Stimulated activated naive CD4-positive, alpha-beta T cell (primary cell): ENCODE measurements around the gene TUBB4B.
"Not testable (repeated sequence)": the region's sequence is repeated elsewhere in the genome, so short reads cannot be mapped to it uniquely, and the experiment has no call there.

Source experiments
- DNase-seq, 6 experiments: peaks; one replicate each; lab custom pipeline; 2025; lab: John Stamatoyannopoulos, UW

Gene TUBB4B

DNA sequence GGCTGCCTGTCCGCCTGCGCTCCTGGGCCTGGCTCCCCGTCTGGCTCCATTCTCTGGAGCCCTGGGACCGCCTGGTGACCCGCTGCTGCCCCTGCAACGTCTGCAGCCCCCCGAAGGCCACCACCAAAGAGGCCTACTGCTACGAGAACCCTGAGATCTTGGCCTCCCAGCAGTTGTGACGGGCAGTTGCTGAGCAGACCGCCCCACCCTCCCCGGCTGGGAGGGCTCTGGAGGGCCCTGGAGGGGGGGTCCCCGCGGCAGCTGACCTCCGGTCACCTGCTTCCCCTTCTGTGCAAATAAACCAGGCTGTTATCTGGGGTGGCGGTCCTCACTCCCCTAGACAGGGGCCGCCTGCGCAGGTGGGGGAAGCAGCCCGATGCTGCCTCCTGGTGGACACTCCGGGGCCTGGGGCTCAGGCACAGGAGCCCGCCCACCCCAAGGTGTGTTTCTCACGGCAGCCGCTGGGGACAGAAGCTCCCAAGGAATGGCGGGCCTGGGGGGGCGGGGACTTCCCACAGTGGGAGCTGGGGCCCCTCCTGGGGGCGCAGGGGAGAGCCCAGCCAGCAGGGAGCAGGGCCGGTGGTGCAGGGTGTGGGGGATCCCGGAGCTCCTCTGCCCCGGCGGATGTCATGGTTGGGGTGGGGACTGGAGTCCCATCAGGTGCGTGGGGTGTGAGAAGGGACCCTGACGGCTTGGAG is 4.7 kb upstream of the TUBB4B start:
- DNase-seq: peak; percentile 71 to 91 (median 87)

DNA sequence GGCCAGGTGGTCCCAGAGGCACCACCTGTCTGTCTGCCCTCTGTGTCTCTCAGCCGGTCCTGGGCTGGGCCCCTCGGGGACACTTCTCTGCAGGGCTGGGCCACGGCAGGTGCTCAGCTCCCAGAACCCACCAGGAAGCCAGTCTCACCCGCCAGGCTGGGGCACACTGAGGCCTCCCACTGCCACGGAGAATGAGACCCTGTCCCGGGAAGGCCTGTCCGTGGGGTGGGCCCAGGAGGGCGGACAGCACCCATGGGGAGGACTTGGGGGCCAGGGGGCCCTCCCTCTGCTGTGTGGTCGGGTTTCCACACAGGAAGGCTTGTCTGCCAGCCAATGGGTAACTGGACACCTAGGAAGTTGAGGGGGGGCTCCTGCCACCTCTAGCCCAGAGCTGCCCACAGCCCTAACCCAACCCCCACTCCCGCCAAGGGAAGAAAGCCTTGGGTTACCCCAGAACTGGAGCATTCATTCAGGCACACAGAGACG is 4.1 kb upstream of the TUBB4B start:
- DNase-seq: no peak

DNA sequence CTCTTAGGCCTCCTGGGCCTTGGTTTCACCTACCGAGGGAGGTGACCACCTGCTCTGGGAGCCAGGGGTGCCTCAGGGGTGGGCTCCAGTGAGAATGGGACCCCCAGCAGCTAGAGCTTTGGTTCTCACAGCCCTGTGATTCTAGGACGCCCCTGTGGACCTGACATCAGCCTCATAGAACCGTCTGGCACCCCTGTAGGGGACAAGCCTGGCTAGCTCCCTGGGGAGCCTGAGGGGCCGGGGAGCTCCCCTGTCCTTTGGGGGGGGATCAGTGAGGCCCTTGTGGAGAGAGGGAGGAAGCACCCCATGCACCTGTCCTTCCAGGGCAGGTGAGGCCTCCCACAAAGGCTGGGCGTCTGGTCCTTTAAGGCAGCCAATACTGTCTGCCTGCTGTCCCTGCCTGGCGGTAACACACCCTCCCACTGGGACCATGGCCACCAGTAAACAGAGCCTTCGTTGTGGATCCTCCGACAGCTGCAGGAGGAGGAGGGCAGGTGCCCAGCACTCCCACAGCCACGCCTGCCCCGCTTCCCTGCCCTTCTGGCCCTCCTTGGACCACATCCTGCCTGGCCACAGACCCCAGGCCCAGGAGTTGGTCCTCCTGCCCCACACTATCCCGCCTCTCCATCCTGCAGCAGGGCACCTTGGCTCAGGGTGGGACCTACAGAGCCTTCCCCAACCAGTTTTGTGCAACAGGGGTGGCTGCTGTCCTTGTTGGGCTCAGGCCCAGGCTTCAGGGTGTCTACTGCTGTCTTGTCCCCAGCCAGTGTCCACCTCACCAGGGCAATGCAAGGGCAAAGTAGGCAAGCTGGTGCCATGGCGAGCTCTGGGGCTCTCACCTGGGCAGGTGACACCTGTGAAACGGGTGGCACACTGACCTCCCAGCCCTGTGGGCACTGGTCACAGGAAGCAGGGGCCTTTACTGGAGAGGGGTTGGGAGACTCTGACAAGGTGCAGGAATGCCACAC is 3.0 kb upstream of the TUBB4B start:
- no peak for DNase-seq

DNA sequence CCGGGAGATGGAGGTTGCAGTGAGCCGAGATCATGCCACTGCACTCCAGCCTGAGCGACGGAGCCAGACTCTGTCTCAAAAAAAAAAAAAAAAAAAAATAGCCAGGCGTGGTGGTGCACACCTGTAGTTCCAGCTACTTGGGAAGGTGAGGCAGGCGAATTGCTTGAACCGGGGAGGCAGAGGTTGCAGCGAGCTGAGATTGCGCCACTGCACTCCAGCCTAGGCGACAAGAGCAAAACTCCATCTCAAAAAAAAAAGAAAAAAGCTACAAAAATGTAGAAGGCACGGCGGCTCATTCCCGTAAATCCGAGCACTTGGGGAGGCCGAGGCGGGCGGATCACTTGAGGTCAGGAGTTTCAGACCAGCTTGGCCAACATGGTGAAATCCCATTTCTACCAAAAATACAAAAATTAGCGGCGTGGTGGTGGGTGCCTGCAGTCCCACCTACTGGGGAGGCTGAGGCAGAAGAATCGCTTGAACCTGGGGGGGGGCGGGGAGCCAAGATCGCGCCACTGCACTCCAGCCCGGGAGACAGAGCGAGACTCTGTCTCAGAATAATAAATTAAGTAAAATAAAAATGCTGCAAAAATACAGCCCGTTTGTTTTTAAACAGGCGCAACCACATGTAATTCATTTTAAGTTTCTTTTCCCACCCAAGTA is 1.4 kb upstream of the TUBB4B start:
- not testable (repeated sequence) for DNase-seq

DNA sequence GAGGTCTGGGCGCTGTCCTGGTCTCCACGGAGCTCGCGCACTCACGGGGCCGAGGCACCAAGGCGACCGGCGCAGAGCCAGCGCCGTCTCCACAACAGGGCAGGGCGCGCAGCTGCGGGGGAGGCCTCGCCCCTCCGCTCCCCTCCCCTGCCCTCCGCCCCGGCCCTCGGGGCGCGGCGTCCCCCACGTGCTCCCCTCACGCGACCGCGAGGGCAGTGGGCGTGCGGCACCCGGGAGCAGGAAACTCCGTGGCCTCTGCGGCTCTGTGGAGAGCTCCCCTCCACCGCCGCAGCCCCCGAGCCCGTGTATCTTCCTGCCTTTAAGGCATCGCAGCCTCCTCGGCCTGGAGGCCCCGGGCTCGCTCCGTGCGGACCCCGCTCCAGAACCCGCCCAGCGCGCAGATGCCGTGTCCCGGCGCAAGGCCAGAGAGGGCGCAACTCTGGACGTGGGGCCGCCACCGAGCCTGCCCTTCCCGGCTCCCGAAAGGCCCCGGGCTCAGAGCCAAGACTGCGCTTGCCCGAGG is 708 bp upstream of the TUBB4B start:
- peak in 4 of 6 experiments; percentile 68 to 83 (median 74) for DNase-seq

DNA sequence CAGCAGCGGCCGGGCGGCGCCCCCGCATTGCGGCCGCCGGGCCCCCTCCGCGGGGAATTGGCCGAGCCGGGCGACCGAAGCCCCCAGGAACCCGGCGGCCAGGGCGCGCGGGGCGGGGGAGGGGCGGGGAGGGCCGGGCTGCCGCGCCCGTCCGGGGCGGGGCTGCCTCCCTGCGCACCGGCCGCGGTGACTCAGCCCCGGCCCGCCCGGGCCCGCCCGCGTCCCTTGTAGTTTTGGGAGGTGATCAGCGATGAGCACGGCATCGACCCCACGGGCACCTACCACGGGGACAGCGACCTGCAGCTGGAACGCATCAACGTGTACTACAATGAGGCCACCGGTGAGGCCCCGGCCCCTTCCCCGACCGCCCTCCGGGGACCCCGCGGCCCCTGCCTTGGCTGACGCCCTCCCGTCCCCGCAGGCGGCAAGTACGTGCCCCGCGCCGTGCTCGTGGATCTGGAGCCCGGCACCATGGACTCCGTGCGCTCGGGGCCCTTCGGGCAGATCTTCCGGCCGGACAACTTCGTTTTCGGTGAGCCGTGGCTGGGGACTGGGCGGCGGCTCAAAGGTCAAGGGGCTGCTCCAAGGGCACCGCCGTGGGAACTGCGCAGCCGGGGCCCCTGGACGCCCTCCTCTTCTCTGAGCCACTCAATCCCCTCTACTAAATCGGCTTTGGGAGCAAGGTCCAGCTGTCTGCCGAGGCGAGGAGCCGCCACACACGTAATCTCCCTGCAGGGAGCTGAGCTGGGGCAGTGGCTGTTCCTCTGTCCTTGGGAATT is 592 bp downstream of the TUBB4B start:
- DNase-seq: peak in 4 of 6 experiments; percentile 44 to 71 (median 57)

DNA sequence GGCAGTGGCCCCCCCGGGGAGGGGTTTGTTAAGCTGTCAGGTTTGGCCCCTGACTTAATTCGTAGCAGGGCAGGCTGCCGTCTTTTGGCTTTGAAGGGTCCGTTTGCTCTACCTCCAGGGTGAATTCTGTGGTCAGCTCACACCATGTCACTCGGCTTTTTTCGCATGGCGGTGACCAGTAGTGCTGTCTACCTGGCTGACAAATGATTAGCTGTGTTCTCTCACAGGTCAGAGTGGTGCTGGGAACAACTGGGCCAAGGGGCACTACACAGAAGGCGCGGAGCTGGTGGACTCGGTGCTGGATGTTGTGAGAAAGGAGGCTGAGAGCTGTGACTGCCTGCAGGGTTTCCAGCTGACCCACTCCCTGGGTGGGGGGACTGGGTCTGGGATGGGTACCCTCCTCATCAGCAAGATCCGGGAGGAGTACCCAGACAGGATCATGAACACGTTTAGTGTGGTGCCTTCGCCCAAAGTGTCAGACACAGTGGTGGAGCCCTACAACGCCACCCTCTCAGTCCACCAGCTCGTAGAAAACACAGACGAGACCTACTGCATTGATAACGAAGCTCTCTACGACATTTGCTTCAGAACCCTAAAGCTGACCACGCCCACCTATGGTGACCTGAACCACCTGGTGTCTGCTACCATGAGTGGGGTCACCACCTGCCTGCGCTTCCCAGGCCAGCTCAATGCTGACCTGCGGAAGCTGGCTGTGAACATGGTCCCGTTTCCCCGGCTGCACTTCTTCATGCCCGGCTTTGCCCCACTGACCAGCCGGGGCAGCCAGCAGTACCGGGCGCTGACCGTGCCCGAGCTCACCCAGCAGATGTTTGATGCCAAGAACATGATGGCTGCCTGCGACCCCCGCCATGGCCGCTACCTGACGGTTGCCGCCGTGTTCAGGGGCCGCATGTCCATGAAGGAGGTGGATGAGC is 1.4 kb downstream of the TUBB4B start:
- no peak for DNase-seq

DNA sequence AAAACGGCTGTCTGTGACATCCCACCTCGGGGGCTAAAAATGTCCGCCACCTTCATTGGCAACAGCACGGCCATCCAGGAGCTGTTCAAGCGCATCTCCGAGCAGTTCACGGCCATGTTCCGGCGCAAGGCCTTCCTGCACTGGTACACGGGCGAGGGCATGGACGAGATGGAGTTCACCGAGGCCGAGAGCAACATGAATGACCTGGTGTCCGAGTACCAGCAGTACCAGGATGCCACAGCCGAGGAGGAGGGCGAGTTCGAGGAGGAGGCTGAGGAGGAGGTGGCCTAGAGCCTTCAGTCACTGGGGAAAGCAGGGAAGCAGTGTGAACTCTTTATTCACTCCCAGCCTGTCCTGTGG is 2.2 kb downstream of the TUBB4B start:
- DNase-seq: not testable (repeated sequence)

DNA sequence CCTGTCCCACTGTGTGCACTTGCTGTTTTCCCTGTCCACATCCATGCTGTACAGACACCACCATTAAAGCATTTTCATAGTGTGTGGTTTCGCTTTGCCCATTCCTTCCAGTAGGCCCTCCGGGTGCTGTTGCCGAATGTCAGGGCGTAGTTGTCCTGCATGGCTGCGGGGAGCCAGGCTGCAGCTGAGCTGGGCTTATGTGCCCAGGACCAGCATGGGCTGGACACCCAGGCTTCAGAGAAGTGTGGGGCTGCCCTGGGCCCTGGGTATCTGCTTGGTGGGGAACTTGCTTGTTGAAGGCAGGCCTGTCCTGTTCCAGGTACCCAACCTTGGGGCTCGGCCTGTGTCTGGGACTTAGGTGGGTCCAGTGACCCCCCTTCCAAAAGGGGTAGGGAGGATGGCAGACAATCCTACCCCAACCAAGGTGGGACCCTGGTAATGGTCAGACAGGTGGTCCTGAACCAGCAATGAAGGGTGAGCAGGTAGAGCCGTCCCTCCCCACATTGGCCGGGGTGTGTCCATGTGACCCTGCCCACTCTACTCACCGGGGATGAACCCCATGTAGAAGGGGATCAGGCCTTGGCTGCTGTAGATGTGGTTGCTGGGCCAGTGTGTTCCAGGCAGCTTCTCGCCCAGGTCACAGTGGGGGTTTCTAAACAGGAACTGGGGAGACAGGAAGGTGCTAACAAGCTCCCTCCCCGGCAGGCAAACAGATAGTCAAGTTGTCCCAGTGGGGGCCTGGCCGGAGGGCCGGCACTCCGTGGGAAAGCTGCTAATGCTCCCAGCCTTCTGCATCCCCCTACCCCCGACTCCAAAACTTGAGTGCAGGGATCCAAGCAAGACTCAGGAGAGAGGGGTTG is 2.8 kb downstream of the TUBB4B start:
- peak in 1 of 6 experiments; percentile 16 for DNase-seq

DNA sequence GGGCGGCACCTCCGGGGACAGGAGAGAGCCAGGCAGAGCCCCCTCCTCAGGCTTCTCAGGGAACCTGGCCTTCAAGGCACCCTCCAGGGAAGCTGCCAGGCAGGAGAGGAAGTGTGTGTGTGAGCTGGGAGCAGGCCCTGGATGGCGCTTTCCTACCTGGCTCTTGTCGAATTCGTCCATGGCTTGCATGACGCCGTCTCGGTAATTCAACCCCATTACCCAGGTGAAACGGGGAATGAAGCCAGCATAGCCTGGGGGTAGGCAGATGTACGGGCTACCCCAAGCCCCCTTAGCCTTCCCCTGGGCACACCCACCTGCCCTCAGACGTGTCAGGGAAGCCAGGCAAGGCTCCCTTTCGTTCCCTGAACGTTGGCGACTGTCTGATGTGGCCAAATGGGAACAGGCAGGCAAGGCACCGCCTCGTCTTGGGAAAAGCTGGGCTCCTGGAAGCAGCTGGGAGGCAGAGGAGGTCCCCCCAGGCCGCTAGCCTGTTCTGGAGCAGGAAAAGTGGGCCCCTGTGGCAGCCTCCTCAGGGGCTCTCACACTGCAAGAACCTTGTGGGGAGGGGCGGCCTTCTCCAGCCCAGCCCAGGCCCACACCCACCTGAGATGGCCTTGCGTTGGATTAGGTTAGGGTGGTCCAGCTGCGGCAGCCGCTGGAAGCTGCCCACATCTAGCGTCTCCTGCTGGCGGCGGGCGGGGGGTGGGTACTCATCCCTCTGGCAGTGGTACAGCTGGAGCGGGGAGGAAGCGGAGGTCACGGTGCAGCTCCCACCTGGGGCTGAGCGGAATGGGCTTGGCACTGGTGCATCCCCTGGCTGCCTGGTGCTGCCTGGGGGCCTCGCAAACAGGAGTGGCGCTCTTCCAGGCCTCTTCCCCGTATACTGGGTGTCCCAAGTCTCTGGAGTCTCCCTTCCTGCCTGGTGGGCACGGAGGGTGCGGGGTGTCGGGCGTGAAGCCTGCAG is 3.7 kb downstream of the TUBB4B start:
- DNase-seq: no peak

DNA sequence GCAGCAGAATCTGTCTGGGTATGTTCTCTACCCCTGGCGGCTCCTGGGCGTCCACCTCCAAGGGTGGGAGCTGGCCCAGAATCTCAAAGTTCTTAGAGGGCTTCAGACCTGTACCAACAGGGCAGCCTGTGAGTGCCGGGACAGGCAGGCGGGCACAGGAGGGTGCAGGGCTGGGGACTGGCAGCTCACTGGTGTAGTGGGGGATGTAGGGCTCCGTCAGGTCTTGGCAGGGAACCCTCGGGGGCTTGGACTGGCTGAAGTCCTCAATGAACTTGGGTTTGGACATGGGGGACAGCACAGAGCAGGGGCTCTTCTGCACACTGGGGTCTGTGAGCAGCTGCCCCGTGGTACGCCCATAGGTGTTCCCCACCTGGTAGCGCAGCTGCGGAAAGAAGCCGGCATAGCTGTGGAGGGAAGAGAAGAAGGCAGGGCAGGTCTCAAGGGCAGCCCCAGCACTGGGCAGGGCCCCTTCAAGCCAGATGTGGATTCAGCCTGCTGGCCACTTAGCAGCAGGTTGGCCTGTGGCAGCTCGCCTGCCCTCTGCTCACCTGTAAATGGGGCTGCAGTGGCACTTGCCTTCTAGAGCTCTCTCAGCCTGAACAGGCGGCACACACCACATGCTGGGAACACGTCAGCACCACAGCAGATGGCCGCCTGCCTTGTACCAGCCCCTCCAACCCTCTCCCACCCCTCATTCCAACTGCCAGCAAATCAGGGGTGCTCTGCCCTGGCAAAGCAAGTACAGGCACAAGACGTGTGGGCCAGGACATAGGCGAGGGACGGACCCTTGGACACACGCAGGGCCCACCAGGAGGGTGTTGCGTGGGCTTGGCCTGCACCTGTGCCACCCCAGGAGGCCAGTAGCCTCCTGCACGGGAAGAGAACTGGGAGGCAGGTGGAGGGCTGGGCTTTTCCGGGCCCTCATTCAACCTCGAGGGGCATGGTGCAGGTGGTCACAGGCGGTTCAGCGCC is 4.6 kb downstream of the TUBB4B start:
- DNase-seq: no peak

DNA sequence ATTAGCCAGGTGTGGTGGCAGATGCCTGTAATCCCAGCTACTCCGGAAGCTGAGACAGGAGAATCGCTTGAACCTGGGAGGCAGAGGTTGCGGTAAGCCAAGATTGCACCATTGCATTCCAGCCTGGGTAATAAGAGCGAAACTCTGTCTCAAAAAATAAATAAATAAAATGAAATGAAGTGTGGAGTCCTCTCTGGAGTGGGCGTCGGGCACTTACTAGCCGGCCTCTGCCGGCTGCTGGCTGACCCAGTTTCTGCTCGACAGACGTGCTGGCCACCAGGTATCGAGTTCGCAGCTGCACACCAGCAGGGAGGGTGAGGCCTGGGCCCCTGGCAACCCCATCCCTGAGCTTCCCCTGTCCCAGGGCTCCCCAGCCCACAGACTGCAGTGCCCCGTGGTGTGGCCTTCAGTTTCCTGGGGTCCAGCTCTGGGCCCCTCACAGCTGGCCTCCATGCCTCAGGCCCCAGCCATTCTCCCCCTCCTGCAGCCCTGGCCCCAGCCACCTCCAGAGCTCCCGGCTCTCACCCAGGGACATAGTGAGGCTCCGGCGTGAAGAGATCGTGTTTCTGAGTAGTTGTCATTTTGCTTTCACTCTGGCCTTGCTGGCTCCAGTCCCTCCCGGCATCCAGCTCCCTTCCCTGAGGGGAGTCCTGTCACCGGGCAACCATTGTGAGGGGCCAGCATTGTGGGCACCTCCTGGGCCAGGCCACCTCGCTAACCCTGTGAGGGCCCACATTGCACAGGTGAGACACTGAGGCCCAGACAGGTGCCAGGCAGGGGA is 6.2 kb downstream of the TUBB4B start:
- DNase-seq: no peak

DNA sequence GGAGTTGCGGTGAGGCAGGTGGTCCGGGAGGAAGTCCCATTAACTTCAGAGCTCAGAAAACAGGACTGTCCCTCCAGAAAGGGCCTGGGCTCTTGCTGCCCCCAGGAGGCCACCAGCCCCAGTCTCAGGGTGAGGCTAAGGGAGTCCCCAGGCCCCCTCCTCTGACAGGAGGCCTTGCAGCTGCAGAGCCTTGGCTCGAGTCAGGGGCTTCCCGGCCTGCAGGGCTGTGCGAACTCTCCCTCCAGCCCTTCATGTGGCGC is 6.8 kb downstream of the TUBB4B start:
- DNase-seq: no peak

DNA sequence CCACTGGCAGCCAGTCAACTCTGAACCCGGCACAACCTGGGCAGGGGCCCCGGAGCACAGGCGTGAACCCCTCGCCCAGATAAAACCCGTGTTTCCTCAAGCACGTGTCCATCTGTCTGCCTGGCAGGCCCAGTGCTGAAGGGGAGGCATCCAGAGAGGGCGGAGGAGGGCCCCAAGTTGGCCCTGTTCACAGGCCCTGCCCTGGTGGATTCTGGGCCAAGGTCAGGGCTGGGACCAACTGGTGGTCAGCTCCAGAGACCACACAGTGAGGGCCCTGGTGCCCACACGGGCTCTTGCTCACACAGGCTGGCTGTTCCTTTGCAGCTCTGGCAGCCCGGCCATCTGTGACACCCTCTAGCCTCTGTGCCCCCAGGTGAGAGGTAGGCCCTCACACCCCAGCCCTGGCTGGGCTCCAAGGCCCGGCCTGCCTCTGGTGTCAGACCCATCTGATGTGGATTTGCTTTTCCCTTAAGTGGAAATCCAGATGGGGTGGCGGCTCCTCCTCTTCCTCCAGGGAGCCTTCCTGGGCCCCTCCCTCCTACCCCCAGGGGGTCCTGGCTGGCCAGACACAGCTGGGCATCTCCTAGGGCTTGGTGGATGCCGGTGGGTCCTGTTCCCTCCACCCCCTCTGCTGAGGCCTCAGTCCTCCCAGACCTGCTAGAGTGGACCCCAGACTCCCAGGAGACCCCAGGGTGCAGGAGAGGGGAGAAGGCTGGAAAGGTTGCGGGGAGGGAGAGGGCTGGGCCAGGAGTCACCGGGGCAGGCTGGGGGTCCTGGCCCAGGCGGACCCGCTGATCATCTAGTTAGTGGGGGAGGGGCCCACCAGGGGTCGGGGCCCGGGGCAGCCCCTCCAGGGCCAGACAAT is 9.5 kb downstream of the TUBB4B start:
- no peak for DNase-seq

DNA sequence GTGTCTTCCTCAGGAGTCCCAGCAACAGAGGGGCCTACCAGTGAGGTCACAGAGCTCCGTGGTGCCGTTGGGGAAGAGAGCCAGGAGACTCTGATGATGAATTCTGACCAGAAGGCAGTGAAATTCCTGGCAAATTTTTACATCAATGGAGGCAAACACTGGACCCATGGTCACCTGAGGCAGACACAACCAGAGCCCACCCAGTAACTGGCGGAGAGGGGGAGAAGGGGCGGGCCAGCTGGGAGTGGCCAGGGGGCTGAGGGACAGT is 10.0 kb downstream of the TUBB4B start, which contains the start of gene STPG3:
Gene STPG3, plus strand, starts transcription at position 93 of the 268 bp plus-strand sequence. Its CDS starts 1 bp downstream, at position 94.
- DNase-seq: no peak
